Skeletal muscle cell (primary cell): Measurements from ENCODE around the gene KCTD5.
"Not testable (repeated sequence)": the region's sequence is repeated elsewhere in the genome, so short reads cannot be mapped to it uniquely, and the experiment has no call there.

Experiments used
- DNase-seq: peaks from one replicate; pipeline ENCODE4 v3.0.0-alpha.2; 2010; ENCODE audit warnings: low read depth
- H3K4me3 ChIP-seq: 2 replicates; pipeline ENCODE4 v1.5.1; 2011; ENCODE audit warnings: low read depth, mild to moderate bottlenecking, control low read depth, low read length, moderate library complexity

KCTD5 gene

DNA sequence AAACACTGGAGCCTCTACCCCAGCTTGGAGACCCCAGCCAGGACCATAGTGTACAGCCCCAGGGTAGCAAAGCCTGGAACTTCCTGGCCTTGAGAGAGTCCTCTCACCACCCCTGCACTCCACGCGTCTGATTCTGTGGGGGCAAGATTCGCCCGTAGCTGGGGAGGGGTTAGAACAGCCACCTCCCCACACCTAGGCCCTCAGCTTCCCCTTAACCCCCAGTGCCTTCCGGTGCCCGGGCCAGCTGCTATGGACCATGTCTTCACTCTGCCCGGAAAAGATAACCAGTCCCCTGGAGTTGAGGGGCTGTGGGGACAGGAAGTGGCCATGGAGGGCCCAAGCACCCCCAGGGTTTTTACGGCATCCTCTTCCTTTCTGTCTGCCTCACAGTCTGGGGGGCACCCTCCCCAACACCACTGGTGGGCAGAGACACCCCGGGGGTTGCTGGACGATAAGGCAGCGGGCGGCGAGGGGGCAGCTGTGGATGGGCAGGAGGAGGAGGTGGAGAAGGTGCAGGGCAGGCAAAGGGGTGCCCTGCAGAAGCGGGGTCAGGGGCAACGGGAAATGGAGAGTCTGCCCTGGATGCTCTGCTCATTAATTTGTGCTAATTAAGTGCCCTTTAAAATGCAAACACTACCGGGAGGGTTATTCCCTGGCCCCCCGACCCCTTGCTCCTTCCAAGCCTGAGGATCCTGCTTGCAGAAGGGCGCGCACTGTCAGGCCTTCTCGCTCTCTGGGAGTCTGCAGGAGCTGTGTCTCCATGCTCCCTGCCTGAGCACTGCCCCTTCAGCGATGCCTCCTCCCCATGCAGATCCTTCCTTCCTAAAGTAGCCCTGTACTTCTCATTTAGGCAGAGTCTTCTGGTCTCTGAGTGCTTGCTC is 35.3 kb downstream of the KCTD5 start:
- DNase-seq = no peak
- H3K4me3 ChIP-seq = no peak overlapping the region

DNA sequence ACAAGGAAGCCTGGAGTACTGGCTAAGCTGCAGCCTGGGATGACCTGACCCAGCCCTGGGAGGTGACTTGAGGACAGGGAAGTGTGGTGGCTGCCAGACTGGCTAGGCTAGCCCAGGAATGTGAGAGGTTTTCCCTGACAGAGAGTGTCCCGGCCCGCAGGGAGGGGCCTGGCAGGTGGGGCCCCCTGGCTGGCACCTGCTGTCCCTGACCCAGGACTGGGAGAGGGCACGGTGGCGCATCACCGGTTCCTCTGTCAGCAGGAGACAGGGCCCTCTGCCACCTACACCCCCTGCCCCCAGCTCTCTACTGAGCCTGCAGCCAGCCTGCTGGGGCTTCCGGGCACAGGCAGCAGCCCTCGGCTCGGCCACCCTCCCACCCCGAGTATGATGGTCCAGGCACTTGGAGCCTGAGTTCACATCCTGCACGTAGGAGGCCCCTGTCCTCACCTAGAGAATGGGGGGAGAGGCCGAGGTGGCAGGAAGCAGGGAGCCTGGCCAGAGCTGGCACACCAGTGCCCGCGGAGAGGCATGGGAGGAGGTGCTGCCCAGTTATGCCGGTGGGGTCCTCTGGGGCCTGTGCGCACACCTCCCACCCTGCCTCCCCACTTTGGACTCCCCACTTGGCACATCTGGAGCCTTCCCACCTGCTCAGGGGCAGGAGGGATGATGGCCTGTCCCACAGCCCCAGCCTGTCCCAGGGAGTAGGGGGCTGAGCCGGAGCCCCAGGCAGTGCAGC is 37.2 kb downstream of the KCTD5 start:
- no peak overlapping the region for H3K4me3 ChIP-seq
- DNase-seq = no peak

DNA sequence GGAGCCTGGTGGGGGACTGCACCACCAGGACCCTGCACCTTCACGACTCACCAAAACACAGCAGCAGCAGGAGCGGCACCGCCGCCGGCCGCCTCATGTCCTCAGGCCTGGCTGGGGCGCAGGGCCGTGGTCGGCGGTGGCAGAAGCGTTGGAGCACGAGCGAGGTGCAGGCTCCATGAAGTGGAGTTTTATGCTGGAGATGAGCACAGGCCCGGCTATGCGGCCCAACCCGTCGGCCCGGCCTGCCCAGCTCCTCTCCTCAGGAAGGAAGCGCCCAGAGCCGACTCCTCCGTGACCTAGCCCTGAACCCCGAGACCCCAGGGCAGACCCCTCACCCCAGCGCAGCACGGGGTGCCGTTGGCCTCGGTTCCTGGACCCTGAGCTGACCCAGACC is 37.7 kb downstream of the KCTD5 start, which contains the start of gene PRSS27:
Gene PRSS27, minus strand, starts transcription at position 161 of the 394 bp plus-strand sequence. Its CDS starts 64 bp downstream, at position 97.
- H3K4me3 ChIP-seq = peak within 1 kb of the TSS; percentile 67
- no peak for DNase-seq

GRCh38 chr16:2720719-2721633 is 38.7 kb downstream of the KCTD5 start:
- DNase-seq = peak; percentile 31
- H3K4me3 ChIP-seq = peak overlapping the region; percentile 67

DNA sequence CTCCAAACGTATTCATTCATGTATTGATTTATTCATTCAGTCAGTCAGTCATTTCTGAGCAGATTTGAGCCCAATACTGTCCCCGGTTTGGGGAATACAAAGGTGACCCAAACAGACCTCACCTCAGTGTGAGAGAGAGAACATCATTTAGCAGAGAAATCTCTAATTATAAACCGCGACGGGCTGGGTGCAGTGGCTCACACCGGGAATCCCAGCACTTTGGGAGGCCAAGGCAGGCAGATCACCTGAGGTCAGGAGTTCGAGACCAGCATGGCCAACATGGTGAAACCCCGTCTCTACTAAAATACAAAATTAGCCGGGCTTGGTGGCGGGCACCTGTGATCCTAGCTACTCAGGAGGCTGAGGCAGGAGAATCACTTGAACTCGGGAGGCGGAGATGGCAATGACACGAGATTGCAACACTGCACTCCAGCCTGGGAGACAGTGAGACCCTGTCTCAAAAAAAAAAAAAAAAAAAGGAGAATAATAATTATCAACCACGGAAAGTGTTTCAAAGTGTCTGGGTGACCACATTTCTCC is 39.4 kb downstream of the KCTD5 start:
- not testable (repeated sequence) for DNase-seq
- H3K4me3 ChIP-seq = peak overlapping the region; percentile 67

GRCh38 chr16:2724088-2724676 is 41.9 kb downstream of the KCTD5 start:
- H3K4me3 ChIP-seq = no peak overlapping the region
- no peak for DNase-seq

GRCh38 chr16:2724816-2725348 is 42.6 kb downstream of the KCTD5 start:
- DNase-seq = no peak
- H3K4me3 ChIP-seq = no peak overlapping the region

DNA sequence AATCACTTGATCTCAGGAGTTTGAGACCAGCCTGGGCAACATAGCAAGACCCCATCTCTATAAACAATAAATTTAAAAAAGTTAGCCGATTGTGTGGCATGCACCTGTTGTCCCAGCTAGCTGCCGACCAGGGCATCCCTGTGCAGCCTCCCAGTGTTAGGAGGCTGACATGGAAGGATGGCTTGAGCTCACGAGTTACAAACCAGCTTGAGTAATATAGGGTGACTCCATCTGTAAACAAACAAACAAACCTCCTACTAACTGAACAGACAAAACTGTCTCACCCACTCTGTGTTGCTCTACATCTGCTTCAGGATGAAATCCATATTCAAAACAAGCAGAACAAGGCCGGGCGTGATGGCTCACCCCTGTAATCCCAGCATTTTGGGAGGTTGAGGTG is 44.6 kb downstream of the KCTD5 start:
- H3K4me3 ChIP-seq = no peak overlapping the region

GRCh38 chr16:2728034-2728433 is 45.7 kb downstream of the KCTD5 start:
- DNase-seq = no peak
- H3K4me3 ChIP-seq = no peak overlapping the region

More for the DNA sequence above, 44.6 kb downstream of the KCTD5 start:
- no peak for DNase-seq

DNA sequence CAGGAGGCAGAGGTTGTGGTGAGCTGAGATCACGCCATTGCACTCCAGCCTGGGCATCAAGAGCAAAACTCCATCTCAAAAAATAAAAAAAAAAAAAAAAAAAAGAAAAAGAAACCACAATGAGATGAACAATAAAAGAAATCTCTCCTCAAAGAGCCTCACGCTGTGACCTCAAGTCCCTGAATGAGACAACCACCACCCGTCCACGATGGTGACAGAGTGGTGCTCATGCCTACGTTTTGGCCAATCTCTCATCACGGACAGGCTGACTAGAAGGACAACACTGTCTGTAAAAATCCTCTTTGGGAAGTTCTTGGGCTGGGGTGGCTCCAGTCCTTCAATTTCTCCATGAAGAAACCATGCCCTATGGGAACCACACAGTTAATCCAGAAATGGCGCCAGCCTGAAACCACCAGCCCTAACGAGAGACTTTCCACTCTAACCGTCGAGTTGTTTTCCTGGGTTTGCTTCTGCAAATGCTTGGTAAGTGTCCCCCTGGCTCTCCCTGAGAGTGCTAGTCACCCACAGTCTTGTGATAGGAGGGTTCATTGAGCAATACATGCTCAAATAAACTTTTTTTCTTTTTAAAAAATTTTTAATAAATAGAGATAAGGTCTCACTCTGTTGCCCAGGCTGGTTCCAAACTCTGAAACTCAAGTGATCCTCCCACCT is 52.7 kb downstream of the KCTD5 start:
- H3K4me3 ChIP-seq = no peak overlapping the region
- no peak for DNase-seq

DNA sequence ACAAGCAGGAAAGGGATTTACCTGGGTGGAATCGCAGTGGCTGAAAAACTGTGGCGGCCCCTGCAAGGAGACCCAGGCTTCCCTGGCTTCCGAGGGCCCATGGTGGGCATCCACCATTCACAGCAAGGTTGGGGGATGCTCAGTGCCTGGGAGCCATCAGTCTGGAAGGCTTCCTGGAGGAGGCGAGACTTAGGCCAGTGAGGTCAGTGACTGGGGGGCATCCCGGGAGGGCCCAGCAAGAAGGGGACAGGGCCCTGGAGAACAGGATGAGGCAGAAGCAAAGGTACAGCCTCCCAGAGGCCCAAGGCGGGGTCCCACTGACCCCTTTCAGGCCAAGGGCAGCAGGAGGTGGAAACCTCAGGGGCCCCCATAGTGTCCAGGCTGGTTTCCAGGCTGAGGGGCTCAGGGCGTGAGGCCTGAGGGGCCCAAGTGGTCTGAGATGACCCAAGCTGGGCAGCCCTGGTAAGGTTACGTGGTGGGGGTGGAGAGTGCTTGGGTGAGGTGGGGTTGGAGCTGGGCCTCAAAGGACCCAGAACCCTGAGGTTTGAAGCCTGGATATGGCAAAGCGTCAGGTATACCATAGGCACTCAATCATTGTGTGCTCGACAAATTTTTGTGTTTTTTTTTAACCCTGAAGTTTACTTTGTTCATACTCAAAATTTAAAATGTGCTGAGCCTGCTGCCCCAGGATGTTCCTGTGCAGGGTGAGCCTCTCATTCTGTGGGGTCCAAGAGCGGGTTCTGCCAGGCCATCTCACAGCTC is 54.3 kb downstream of the KCTD5 start:
- no peak for DNase-seq
- no peak overlapping the region for H3K4me3 ChIP-seq

DNA sequence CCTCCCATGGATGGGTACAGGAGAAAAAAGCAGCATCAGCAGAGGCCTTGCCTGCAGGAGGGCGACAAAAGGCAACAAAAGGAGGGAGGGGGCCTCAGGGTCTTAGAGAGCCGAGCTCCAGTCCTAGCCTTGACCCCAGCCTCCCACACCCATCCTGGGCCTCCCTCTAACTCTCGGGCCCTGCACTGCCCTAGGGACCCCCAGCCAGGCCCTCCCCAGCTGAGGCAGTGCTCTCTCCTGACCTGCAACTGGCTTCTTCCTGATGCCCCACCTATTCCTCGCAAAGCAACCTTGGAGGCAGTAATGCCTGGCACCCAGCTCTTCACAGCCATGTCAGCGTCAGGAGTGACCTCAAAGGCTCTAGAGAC is 54.9 kb downstream of the KCTD5 start:
- no peak overlapping the region for H3K4me3 ChIP-seq
- no peak for DNase-seq

DNA sequence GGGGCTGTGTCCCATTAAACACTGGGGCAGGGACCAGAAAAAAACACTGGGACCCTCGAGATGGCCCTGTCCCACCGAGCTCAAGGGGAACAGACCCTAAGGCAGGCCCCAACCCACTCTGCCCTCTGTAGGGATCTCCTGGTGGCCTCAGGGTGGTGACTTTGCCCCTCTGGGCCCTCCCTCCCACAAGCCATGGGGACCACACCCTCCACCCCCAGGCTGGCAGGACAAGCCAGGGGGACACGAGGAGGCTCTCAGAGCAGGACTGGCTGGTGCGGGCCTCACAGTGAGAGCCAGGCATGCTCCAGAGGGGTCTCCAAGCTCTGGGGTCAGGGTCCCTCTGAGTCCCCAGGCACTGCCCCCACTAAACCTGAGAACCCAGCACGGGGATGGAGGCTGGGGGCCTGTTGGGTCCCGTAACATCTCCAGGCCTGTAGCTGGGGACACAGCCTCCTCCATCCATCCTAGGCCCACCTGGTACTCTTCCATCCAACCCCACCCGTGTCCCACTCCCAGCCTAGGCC is 55.6 kb downstream of the KCTD5 start:
- no peak overlapping the region for H3K4me3 ChIP-seq
- DNase-seq = no peak

DNA sequence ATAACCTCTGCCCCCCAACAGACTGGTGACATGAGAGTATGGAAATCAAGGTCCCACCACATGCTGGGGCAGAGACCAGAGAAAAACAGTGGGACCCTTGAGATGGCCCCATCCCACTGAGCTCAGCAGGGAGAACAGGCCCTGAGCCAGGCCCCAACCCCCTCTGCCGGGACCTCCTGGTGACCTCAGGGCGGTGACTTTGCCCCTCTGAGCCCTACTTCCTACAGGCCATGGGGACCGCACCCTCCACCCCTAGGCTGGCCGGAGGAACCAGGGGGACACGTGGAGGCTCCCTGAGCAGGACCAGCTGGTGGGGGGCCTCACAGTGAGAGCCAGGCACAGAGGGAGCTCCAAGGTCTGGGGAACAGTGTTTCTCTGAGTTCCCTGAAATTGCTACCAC is 56.3 kb downstream of the KCTD5 start:
- H3K4me3 ChIP-seq = no peak overlapping the region
- no peak for DNase-seq

GRCh38 chr16:2739625-2740430 is 57.5 kb downstream of the KCTD5 start:
- no peak overlapping the region for H3K4me3 ChIP-seq
- DNase-seq = no peak

DNA sequence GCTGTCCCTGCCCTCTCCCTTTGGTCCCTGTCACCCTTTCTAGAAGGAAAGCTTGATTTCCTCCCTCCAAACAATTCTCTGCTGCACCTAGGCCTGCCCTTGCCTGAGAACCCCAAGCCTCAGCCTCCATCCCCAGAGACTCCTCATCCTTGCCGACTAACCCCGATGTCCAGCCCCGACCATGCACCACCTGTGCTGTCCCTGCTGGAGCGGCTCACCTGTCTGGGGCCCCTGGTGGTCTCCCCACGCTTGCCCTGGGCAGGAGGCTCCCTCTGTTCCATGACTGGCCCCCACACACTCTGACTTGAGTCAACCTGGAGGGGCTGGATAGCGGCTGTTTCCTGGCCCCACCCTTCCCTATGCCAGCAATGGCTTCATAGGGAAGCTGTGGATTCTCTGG is 58.2 kb downstream of the KCTD5 start:
- H3K4me3 ChIP-seq = no peak overlapping the region
- no peak for DNase-seq

DNA sequence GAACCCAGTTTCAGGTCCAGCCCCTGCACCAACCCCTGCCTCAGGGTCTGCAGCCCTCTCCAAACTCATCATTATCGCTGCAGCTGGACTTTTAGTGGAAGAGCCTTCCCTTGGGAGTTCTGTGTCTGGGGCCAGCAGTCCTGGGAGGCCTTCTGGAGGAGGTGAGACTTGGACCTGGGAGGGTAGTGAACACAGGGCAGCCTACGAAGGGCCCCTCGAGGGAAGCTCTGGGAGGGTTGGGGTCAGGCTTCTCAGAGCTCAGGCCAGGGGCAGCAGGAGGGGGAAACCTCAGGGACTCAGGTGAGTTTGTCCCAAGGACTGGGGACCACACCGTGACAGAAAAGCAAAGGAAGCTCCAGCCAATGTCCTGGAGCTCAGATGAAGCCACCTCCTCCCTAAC is 58.8 kb downstream of the KCTD5 start:
- no peak for DNase-seq

More for the DNA sequence above, 58.8 kb downstream of the KCTD5 start:
- no peak overlapping the region for H3K4me3 ChIP-seq
